IPS-11a (cell line): Measurements from ENCODE around the gene THOC5.
"Not testable (repeated sequence)": the region's sequence is repeated elsewhere in the genome, so short reads cannot be mapped to it uniquely, and the experiment has no call there.

Source experiments
- H3K4me3 ChIP-seq: one replicate; pipeline ENCODE4 v1.5.1; 2013; ENCODE audit warnings: low read depth, low read length, control low read depth

Gene THOC5

DNA sequence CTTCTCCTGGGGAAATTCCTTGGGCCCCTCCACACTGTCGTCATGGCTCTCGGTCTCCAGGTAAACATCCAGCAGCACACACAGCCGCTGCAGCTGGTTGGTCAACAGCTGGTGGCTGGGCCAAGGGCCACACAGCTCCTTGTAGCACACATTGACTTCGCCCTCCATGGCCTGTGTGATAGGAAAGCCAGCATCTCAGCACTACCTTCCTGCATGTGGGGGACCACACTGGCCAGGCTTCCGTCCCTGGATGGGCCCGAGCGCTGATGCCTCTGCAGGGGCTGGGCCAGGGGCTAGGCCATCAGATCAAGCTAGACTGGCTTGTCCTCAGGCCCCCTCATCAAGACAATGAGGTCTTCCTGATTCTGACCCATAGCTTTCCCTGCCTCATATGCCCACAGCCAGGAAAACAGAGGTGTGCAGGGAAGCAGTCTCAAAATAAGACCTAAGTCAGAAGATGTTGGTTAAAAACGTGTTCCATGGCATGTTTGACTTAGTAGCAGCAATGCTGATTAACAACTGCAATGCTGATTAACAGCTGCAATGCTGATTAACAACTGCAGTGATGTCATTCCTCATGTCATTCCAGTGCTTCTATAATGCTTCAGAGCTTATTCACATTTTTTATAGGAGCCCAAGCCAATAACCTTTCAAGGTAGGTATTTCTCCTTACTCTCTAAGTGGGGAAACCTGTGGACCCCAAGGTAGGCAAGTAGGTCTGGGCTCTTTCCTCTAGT is 42.3 kb downstream of the THOC5 start:
- no peak overlapping the region for H3K4me3 ChIP-seq

DNA sequence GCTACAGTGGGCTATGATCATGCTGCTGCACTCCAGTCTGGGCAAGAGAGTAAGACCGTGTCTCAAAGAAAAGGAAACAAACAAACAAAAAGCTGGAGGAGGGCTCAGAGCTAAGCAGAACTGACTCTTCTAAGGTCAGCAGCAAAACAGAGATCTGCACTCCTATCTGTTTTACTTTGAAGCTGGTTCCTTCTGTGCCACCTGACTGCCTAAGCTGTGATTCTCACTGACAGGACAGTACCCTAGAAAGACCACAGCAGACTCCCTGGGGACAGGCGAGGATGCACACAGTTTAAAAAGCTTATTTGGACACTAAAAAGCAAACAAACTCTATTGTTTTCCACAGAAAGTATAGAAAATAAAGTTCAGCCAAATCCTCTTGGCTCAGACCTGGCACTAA is 43.0 kb downstream of the THOC5 start:
- H3K4me3 ChIP-seq: no peak overlapping the region

DNA sequence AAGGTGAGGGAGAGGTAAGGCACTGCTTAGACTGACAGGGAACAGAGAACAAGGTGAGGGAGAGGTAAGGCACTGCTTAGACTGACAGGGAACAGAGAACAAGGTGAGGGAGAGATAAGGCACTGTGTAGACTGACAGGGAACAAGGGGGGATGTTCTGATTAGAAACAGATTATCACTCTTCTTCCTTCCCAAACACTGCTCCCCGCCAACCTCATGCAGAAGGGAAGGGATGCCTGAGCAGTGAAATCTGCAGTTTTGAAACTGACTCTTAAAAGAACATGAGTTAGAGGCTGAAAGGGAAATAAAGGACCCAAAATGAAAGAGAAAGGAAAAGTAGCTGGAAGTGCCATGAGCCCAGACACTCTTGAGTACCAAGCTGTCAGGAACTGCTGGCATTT is 43.7 kb downstream of the THOC5 start:
- no peak overlapping the region for H3K4me3 ChIP-seq

DNA sequence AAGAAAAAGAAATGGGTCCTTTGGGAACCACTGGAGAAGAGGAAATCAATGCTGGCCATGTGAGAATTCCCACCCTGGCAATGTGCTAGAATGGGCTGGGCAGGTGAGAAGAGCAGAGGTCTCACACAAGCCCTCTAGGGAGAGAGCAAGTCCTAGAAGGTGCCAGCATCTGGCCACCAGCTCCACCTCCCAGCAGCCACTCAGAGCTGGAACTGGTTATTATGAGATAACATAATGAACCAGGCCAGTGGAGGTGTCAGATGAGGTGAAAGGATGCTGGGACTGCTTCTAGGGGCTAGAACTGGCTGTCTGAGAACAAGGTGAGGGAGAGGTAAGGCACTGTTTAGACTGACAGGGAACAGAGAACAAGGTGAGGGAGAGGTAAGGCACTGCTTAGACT is 44.3 kb downstream of the THOC5 start:
- no peak overlapping the region for H3K4me3 ChIP-seq

DNA sequence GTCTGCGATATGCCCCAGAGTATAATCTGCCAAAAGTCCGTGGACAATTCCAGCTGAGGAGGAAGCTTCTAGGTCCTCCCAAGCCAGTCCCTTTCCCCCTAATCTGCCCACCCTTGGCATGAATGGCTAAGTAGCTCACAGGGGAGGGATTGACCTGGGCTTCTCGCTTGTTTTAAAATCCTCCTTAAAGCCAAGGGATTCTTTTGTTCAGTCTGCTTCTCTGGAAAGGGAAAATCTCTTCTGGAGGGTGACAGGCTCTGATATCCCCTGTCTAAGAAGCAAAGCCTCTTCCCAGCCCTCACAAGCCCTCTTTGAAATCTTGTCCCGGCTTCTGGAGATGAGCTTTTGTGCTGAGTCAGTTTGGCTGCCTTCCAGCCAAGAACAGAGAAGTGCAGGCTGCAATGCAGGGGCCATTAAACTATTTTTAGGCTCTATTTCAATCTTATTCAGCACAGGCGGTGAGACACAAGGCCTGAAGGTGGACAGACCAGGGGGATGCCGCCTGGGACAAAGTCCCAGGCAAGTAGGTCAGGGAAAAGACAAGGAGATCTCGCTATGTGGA is 49.7 kb downstream of the THOC5 start:
- H3K4me3 ChIP-seq: no peak overlapping the region

DNA sequence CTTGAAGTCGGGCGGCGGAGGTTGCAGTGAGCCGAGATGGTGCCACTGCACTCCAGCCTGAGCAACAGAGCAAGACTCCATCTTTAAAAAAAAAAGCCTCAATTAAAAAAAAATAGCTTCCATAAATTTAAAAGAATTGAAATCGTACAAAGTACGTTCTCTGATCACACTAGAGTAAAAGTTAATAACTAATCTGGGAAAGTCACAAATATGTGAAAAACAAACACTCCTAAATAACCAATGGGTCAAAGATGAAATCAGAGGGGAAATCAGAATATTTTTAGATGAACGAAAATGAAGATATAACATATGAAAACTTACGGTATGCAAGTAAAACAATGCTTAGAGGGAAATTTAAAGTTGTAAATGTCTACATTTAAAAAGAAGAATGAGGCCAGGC is 53.7 kb downstream of the THOC5 start:
- H3K4me3 ChIP-seq: no peak overlapping the region

DNA sequence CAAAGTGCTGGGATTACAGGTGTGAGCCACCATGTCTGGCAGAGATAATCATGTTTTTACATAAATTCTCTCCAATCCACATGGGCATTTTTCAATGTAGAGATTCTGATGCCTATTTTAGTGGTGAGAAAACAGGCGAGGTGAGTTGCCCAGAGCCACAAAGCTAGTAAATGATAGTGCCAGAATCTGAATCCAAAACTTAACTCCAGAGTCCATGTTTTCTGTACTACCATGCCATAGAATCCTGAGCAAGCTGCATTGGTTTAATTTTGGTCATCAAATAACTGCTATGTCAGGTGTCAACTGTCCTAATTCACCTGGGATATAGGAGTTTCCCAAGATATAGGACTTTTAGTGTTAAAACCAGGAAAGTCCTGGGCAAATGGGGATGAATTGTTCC is 59.9 kb downstream of the THOC5 start:
- H3K4me3 ChIP-seq: no peak overlapping the region

DNA sequence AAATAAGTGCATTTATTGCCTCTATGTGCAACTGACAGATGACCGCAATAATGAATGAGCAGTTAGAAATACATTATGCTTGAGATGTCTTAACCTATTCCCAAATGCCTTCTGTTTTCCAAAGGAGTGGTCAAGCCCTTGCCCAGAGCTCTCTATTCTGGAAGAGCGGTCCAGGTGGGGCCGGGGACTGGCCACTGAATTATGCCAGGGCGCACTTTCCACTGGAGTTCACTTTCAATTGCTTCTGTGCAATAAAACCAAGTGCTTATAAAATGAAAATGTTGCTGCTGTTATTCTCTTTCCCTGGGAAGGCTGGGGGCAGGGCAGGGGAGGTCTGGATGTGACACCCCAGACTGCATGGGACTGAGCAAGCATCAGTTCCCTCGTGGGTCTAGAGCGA is 62.5 kb downstream of the THOC5 start:
- no peak overlapping the region for H3K4me3 ChIP-seq

DNA sequence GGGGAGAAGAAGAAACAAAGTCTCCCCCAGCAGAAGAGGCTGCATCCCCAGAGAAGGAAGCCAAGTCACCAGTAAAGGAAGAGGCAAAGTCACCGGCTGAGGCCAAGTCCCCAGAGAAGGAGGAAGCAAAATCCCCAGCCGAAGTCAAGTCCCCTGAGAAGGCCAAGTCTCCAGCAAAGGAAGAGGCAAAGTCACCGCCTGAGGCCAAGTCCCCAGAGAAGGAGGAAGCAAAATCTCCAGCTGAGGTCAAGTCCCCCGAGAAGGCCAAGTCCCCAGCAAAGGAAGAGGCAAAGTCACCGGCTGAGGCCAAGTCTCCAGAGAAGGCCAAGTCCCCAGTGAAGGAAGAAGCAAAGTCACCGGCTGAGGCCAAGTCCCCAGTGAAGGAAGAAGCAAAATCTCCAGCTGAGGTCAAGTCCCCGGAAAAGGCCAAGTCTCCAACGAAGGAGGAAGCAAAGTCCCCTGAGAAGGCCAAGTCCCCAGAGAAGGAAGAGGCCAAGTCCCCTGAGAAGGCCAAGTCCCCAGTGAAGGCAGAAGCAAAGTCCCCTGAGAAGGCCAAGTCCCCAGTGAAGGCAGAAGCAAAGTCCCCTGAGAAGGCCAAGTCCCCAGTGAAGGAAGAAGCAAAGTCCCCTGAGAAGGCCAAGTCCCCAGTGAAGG is 64.3 kb downstream of the THOC5 start:
- H3K4me3 ChIP-seq: not testable (repeated sequence)

DNA sequence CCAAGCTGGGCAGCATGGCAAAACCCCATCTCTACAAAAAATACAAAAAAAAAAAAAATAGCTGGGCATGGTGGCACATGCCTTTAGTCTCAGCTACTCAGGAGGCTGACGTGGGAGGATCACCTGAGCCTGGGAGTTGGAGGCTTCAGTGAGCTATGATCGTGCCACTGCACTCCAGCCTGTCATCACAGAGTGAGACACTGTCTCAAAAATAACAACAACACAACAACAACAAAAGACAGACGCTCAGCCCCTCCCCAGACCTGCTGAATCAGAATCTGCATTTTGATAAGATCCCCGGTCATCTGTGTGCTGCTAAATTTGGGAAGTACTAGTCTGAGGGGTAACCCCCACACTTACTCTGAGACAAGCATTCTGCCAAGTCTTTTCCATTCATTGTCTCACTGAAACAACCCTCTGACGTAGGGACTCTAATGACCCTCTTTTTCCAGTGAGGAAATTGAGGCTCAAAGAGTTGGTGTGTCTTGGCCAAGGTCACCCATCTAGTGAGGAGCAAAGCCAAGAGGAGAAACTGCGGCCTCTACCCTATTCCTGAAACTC is 66.1 kb downstream of the THOC5 start:
- H3K4me3 ChIP-seq: no peak overlapping the region

DNA sequence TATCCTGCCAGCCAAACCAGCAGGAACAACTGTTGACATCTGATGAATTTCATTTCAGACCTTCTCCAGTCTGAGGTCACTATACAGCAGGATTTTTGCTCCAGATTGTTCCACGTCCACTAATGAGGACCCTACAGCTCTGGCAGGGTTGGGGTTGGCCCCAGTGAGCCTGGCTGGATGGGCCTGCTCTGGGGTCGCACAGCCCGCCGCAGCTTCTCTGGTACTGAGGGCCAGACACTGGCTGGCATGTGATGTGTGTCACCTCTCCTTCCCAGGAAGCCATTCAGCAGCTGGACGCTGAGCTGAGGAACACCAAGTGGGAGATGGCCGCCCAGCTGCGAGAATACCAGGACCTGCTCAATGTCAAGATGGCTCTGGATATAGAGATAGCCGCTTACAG is 68.1 kb downstream of the THOC5 start:
- H3K4me3 ChIP-seq: no peak overlapping the region

DNA sequence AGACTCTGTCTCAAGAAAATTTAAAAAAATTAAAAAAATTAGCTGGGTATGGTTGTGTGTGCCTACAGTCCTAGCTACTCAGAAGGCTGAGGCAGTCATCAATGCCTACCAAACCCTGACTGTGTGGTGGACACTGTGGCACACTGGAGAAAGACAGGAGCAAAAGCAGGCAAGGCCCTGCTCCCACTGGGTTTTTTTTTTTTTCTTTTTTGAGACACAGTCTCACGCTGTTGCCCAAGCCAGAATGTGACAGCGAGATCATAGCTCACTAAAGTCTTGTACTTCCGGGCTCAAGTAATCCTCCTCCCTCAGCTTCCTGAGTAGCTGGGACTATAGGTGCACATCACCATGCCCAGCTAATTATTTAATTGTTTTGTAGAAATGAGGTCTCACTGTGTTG is 68.9 kb downstream of the THOC5 start:
- H3K4me3 ChIP-seq: no peak overlapping the region

DNA sequence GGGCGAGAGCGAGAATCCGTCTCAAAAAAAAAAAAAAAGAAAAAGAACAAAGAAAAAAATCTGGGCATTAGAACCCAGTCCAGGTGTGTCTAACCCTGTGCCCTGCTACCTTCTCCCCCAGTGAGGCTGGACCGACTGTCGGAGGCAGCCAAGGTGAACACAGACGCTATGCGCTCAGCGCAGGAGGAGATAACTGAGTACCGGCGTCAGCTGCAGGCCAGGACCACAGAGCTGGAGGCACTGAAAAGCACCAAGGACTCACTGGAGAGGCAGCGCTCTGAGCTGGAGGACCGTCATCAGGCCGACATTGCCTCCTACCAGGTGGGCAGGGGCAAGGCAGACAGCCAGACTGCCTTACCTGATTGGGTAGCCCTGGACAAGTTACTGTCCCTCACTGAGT is 70.3 kb downstream of the THOC5 start:
- no peak overlapping the region for H3K4me3 ChIP-seq

DNA sequence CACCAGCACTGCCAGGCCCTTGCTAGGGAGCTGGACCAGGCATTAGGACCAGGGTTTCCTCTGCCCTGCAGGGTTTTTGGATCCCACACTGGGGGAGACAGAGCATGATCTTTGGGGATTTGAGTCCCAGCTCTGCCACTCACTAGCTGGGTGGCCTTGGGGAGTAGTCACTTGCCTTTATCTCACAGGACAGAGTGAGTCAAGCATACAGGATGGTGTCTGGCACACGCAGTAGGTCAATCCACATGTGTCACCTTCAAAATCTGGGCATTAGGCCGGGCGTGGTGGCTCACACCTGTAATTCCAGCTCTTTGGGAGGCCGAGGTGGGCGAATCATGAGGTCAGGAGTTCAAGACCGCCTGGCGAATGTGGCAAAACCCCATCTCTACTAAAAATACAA is 70.8 kb downstream of the THOC5 start:
- H3K4me3 ChIP-seq: no peak overlapping the region

DNA sequence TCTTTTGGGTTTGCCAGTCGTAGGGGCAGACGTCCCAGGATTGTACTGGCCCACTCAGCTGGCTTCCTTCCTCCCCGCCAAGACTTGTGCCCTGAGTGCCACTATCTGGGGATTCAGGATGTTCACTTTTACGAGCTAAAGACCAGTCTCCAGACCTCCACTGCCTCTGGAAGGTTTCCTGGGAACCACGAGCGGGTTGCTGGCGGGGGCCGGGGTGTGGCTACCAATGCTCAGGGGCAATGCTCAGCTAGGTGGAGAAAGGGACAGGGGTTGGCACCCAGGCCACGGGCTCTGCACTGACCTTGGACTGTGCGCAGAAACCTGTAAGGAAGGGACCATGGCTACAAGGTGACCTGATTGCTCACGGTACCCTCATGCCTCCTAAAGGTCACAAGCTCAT is 71.3 kb downstream of the THOC5 start:
- H3K4me3 ChIP-seq: no peak overlapping the region

DNA sequence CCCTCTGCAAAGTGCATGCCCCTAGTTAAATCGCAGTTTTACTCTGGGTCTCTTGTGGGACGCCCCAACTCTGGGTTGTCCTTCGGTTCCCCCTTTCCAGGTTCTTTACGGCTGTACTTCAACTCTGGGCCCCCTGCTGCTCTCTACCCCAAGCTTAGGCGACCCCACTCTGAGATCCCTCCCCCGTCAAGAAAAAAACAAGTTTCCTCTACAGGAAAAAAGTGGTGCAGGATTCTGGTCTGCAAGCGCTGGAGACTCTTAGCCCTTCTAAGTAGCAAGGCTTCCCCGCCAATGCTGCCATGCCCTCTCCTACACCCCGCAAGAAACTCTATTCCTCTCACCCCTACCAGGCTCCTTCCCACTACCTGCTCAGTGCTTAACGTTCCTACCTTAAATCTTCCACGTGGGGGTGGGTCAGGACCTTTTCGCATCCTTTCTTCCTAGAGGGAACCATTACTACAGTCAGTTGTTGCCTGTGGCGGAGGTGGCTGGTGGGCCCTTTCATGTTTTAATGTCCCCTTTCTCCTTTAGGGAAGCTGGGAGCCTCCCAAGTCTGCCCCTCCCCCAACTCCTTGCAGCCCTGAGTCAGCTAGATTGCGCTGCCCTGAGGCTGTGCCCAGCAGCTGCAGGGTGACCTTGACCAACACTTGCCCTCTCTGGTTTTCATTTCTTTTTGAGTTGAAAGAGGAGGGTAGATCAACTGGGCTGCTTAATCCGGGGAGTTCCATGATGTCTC is 72.1 kb downstream of the THOC5 start:
- H3K4me3 ChIP-seq: peak overlapping the region; percentile 40

DNA sequence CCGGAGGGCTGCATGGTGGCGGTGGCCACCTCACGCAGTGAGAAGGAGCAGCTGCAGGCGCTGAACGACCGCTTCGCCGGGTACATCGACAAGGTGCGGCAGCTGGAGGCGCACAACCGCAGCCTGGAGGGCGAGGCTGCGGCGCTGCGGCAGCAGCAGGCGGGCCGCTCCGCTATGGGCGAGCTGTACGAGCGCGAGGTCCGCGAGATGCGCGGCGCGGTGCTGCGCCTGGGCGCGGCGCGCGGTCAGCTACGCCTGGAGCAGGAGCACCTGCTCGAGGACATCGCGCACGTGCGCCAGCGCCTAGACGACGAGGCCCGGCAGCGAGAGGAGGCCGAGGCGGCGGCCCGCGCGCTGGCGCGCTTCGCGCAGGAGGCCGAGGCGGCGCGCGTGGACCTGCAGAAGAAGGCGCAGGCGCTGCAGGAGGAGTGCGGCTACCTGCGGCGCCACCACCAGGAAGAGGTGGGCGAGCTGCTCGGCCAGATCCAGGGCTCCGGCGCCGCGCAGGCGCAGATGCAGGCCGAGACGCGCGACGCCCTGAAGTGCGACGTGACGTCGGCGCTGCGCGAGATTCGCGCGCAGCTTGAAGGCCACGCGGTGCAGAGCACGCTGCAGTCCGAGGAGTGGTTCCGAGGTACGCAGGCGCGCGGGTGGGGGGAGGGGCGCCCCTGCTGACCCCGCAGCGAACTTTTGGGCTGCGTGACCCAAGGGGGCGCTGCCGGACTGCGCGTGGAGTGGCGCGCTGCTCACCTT is 72.9 kb downstream of the THOC5 start:
- H3K4me3 ChIP-seq: peak overlapping the region; percentile 40

DNA sequence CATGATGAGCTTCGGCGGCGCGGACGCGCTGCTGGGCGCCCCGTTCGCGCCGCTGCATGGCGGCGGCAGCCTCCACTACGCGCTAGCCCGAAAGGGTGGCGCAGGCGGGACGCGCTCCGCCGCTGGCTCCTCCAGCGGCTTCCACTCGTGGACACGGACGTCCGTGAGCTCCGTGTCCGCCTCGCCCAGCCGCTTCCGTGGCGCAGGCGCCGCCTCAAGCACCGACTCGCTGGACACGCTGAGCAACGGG is 73.4 kb downstream of the THOC5 start:
- peak overlapping the region; percentile 21 for H3K4me3 ChIP-seq

DNA sequence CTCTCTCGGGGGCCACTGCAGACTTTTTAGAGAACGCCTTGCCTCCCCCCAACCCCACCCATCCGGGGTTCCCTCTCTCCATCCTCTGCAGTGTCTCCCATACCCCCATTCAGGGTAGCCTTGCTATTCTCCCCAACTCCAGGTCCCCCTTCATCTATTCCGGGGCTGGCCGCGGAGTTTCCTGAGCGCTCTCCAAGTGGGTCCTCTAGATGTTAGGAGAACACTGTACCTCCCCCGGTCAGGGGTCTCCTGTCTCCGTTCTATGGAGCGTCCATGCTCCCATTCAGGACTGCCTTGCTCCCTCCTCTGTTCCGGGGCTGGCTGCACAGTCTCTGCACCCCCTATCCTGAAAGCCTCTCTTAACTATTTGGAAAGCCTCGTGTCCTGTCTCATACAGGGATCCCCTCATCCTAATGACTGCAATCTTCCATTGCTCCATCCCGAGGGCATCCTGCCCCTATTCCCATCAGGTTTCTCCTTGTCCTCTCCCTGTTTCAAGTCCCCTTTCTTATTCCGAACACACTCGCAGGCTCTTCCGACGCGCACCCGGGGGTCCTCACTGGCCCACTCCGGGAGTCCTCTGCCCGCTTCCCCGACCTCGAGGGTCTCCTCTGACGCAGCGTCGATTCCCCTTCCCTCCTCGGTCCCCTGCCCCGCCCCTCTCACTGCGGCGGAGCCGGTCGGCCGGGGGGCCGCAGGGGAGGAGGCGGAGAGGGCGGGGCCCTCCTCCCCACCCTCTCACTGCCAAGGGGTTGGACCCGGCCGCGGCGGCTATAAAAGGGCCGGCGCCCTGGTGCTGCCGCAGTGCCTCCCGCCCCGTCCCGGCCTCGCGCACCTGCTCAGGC is 73.9 kb downstream of the THOC5 start, which contains the start of gene NEFH:
Gene NEFH, plus strand, starts transcription at position 802 of the 845 bp plus-strand sequence. CDS start 45 bp downstream, outside the sequence.
- H3K4me3 ChIP-seq: peak within 1 kb of the TSS; percentile 40
